Caco-2 (cell line): ENCODE data around the gene LY6G6C. TPM values are rescaled to one million over a fixed set of nuclear protein-coding genes. Genes with fewer than 3 reads are reported as not detected.
A peak's percentile ranks its signal among the peaks of the same experiment; 100 is the strongest.

Experiments
- BruUV-seq: library from RNA; stranded (reverse); fragments of 400-500 nt; replicated peaks from 2 replicates; lab custom pipeline; 2021; lab: Mats Ljungman, UMichigan
- CTCF ChIA-PET: fragments of 300-600 bp; sonication (Branson Sonifier 250); formaldehyde crosslinking; loops from one replicate; lab custom pipeline; 2022; ENCODE audit warnings: antibody characterized with exemption; lab: Charles Lee
- POLR2A ChIA-PET: fragments of 300-600 bp; sonication (Branson Sonifier 250); formaldehyde crosslinking; loops from one replicate; lab custom pipeline; 2022; ENCODE audit warnings: antibody characterized with exemption; lab: Charles Lee
- DNase-seq, 2 experiments: peaks; one replicate each; pipeline versions ENCODE4 v3.0.0 to v3.0.0-alpha.2; 2020 to 2022
- H3K27me3 ChIP-seq: replicated peaks from 2 replicates; pipeline ENCODE4 v1.6.0; 2011; ENCODE audit warnings: low read length; ENCODE audit not compliant: control insufficient read depth, insufficient read depth
- H3K36me3 ChIP-seq: 2 replicates; pipeline ENCODE4 v1.5.1; 2011; ENCODE audit warnings: low read length; ENCODE audit not compliant: control insufficient read depth, insufficient read depth
- H3K4me1 ChIP-seq: fragments of 250-450 bp; sonication (Bioruptor Pico); 2 replicates; pipeline ENCODE4 v1.5.1; 2020; ENCODE audit warnings: mild to moderate bottlenecking
- H3K4me3 ChIP-seq: 2 replicates; pipeline ENCODE4 v1.5.1; 2011; ENCODE audit warnings: low read depth, mild to moderate bottlenecking, control low read depth, low read length
- H3K9me3 ChIP-seq: fragments of 250-450 bp; sonication (Bioruptor Pico); 2 replicates; pipeline ENCODE4 v1.5.1; 2020; ENCODE audit warnings: mild to moderate bottlenecking, moderate library complexity
- H3K27ac Mint-ChIP-seq: one replicate; pipeline ENCODE4 v1.8.0; 2022; ENCODE audit warnings: mixed read lengths; ENCODE audit not compliant: unreplicated experiment
- H3K27me3 Mint-ChIP-seq: one replicate; pipeline ENCODE4 v1.8.0; 2022; ENCODE audit warnings: mixed read lengths; ENCODE audit not compliant: insufficient read depth, unreplicated experiment
- H3K36me3 Mint-ChIP-seq: one replicate; pipeline ENCODE4 v1.8.0; 2022; ENCODE audit warnings: mild to moderate bottlenecking, mixed read lengths; ENCODE audit not compliant: insufficient read depth, unreplicated experiment
- H3K4me1 Mint-ChIP-seq: one replicate; pipeline ENCODE4 v1.8.0; 2022; ENCODE audit warnings: low read depth, mixed read lengths; ENCODE audit not compliant: unreplicated experiment
- H3K4me3 Mint-ChIP-seq: one replicate; pipeline ENCODE4 v1.8.0; 2022; ENCODE audit warnings: mild to moderate bottlenecking, moderate library complexity, mixed read lengths; ENCODE audit not compliant: unreplicated experiment
- H3K9me3 Mint-ChIP-seq: one replicate; pipeline ENCODE4 v1.8.0; 2022; ENCODE audit warnings: mixed read lengths; ENCODE audit not compliant: unreplicated experiment
- intact Hi-C: fragments of 100-400 bp; cut with micrococcal nuclease; formaldehyde crosslinking; loops from one replicate; pipeline ENCODE4 v1.10.0; 2022; ENCODE audit not compliant: unreplicated experiment
- total RNA-seq: library from RNA; stranded (reverse); gene quantifications from 2 replicates; pipeline ENCODE4 v1.2.3, GENCODE V29; 2022
- TF ChIP-seq, protein P1 (sequence below), 2 experiments: fragments of 200-600 bp in 1 of 2; IDR thresholded peaks; 1 replicate in 1 of 2; 2 replicates in 1 of 2; pipeline versions ENCODE4 v1.5.1 to v1.8.0; 2011 to 2022; ENCODE audit warnings: antibody characterized with exemption in 1 of 2, control low read depth in 1 of 2, inconsistent platforms in 1 of 2, low read depth in 1 of 2, low read length in 1 of 2, mild to moderate bottlenecking in 1 of 2, moderate library complexity in 1 of 2; ENCODE audit not compliant: insufficient read depth in 1 of 2, severe bottlenecking in 1 of 2, unreplicated experiment in 1 of 2

Gene LY6G6C
- total RNA-seq, 1 experiment from 2014 or later = 0.88 TPM

DNA sequence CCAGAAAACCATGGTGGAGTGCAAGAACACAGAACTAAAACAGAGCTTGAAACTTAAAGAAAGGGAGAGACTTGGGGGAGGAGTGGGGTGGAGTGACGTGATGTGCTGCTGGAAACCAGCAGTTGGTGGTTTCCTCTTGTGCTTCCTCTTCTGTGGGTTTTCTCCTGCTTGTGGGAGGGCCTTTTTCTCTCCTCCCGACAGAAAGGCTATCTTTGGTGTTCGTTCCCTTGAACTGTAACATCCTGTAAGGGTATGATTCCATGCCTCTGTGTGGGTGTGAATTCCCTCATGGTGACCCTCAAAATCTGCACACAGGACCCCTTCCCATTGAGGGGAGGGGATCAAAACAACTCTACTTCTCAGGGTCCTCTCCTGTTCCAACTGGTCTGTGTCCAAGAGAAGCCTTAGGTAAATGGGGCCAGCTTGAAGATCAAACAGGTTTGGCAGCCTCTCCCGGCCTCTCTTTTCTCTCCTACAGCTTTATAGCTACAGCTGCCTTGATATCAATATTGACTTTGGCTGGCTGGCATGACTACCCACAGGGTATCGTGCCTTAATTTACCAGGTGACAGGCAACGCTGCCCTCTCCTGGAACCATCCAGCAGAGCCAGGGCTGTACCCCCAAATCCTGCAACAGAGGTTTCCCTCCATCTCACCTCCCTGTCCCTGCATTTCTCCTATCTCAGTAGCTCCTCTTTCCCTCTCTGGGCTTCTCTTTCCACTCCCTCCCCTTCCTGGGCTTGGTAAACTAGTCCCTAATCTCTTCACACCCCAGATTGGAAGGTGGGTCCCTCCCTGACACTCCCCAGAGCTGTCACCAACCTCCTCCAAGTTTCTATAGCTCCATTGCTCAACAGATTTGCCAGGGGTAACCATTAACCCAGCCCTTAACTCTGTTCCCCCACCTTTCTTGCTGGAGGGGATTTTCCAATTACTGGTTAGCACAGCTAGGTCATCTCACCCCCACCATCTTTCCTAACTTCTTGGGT lies 16.7 kb upstream of the LY6G6C start:
- Histone ChIP-seq H3K9me3 (no peaks in the 10 kb centered on the region), H3K36me3 (0 out of 2 replicates have a peak, but pooled peaks cover under 1% of the 10 kb centered on the region), H3K4me3 (peak overlapping the region; percentile 30), H3K27me3 (no peaks in the 10 kb centered on the region), H3K4me1 (peaks cover 33% of the 10 kb centered on the region)
- H3K4me1 Mint-ChIP-seq = peaks cover 30% of the 10 kb centered on the region
- H3K4me3 Mint-ChIP-seq = peak overlapping the region; percentile 95
- ChIA-PET CTCF (interaction anchor here (0.8 to 3.8 kb wide), 11 partner anchors 8 to 72 kb away, joined by 3 to 32 read pairs (median 5); partner anchors contain the start of genes ABHD16A, DDAH2, LSM2 and LY6G5C), POLR2A (interaction anchor here (0.6 to 3.6 kb wide), 22 partner anchors 9 to 457 kb away, joined by 3 to 59 read pairs (median 6); partner anchors contain the start of genes ABHD16A, APOM, BAG6 and C6orf47)
- peak overlapping the region; percentile 98 for H3K27ac Mint-ChIP-seq
- no peaks in the 10 kb centered on the region for H3K9me3 Mint-ChIP-seq
- DNase-seq = peak; percentile 91 to 94
- intact Hi-C loops = loop anchor here (1.0 to 5.0 kb wide), 6 partner anchors 8 to 191 kb away; partner anchors contain the start of genes ABHD16A, ATP6V1G2, CSNK2B and HSPA1B
- H3K27me3 Mint-ChIP-seq = no peaks in the 10 kb centered on the region
- BruUV-seq = TSS peak; percentile 19
- peaks cover 69% of the 10 kb centered on the region for H3K36me3 Mint-ChIP-seq
- TF ChIP-seq, protein P1, sequence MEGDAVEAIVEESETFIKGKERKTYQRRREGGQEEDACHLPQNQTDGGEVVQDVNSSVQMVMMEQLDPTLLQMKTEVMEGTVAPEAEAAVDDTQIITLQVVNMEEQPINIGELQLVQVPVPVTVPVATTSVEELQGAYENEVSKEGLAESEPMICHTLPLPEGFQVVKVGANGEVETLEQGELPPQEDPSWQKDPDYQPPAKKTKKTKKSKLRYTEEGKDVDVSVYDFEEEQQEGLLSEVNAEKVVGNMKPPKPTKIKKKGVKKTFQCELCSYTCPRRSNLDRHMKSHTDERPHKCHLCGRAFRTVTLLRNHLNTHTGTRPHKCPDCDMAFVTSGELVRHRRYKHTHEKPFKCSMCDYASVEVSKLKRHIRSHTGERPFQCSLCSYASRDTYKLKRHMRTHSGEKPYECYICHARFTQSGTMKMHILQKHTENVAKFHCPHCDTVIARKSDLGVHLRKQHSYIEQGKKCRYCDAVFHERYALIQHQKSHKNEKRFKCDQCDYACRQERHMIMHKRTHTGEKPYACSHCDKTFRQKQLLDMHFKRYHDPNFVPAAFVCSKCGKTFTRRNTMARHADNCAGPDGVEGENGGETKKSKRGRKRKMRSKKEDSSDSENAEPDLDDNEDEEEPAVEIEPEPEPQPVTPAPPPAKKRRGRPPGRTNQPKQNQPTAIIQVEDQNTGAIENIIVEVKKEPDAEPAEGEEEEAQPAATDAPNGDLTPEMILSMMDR (IDR thresholded peaks at IDR 0.05; ENCODE audit: insufficient read depth in 1 of 2, low read depth in 1 of 2, low read length in 1 of 2, severe bottlenecking in 1 of 2, unreplicated experiment in 1 of 2) = peak in 1 of 2 experiments; percentile 19

DNA sequence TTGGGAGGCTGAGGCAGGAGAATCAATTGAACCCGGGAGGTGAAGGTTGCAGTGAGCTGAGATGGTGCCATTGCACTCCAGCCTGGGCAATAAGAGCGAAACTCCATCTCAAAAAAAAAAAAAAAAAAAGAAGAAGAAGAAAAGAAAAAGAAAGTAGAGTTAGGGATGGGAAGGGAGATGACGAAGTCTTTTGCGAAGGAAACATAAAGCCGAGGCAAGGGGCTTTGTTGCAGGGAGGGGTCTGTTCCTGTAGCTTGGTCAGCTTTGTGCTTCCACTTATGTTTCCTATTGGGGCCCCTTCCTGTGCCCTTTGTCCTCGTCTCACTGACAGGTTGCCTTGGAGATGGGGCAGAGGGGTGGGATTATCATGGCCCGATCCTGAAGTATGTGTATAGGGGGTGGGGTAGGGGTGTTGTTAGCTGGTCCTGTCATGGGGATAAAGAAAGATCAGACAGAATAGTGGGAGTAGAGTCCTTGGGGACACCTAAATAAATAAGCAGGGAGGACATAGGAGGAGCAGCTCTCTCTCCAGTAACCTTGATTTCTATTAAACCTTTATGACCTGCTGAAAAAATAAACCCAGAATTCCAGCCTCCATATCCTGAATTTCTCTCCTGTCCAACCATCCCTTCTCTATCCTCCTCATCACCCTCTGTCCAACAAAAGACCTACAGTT lies 15.9 kb upstream of the LY6G6C start:
- Mint-ChIP-seq H3K27ac (peak overlapping the region; percentile 98), H3K9me3 (no peaks in the 10 kb centered on the region), H3K27me3 (no peaks in the 10 kb centered on the region), H3K4me3 (peak overlapping the region; percentile 95), H3K36me3 (peaks cover 77% of the 10 kb centered on the region), H3K4me1 (peaks cover 31% of the 10 kb centered on the region)
- POLR2A ChIA-PET = interaction anchor here (0.6 to 3.3 kb wide), 15 partner anchors 8 to 208 kb away, joined by 3 to 59 read pairs (median 5); partner anchors contain the start of genes APOM, BAG6, C6orf47 and CFB
- Histone ChIP-seq H3K27me3 (no peaks in the 10 kb centered on the region), H3K4me1 (peaks cover 33% of the 10 kb centered on the region), H3K9me3 (no peaks in the 10 kb centered on the region), H3K36me3 (0 out of 2 replicates have a peak, but pooled peaks cover 2% of the 10 kb centered on the region), H3K4me3 (peak overlapping the region; percentile 30)
- CTCF ChIA-PET = interaction anchor here (0.6 to 3.8 kb wide), 7 partner anchors 8 to 69 kb away, joined by 3 to 32 read pairs (median 5); partner anchors contain the start of genes ABHD16A, DDAH2, LSM2 and LY6G5C
- no TSS peak for BruUV-seq
- intact Hi-C loops = loop anchor here (2.0 to 5.0 kb wide), 4 partner anchors 35 to 190 kb away; partner anchors contain the start of genes ABHD16A, ATP6V1G2, CSNK2B and HSPA1B
- TF ChIP-seq, protein P1 (IDR thresholded peaks at IDR 0.05; ENCODE audit: insufficient read depth in 1 of 2, low read depth in 1 of 2, low read length in 1 of 2, severe bottlenecking in 1 of 2, unreplicated experiment in 1 of 2) = no peak
- peak; percentile 85 to 93 for DNase-seq
